ENCODE data around the gene PEAK1.

- TF ChIP-seq CTCF (IDR thresholded peaks at IDR 0.05) (no peak), POLR2AphosphoS5 (IDR thresholded peaks at IDR 0.05; ENCODE audit: low read depth, low read length) (no peak), REST (IDR thresholded peaks at IDR 0.05; ENCODE audit: insufficient read depth in 1 of 2, low read depth in 2 of 2, low read length in 1 of 2) (no peak)
Observed at GRCh38 chr15:77063249-77063648, 356.7 kb downstream of the PEAK1 start.
